ENCODE data around the gene PIM1. TPM values are rescaled to one million over a fixed set of nuclear protein-coding genes. Genes with fewer than 3 reads are reported as not detected.

Gene PIM1
- polyA plus RNA-seq, 3 donors, result 21.0 to 24.9 (median 22.9) TPM

GRCh38 chr6:37137201-37138090 lies 32.5 kb upstream of the PIM1 start:
- DNase-seq (ENCODE audit: low read depth in 3 of 3, low spot score in 2 of 3), result peak; percentile 80 to 90 (median 84)

- DNase-seq (ENCODE audit: low read depth in 3 of 3, low spot score in 2 of 3), result no peak
Measured at GRCh38 chr6:37138856-37139229, 31.1 kb upstream of the PIM1 start.

GRCh38 chr6:37139230-37139962 lies 30.6 kb upstream of the PIM1 start:
- DNase-seq (ENCODE audit: low read depth in 3 of 3, low spot score in 2 of 3), result no peak

- no peak for DNase-seq (ENCODE audit: low read depth in 3 of 3, low spot score in 2 of 3)
Measured at GRCh38 chr6:37140145-37140544, 29.8 kb upstream of the PIM1 start.

- DNase-seq (ENCODE audit: low read depth in 3 of 3, low spot score in 2 of 3), result no peak
Measured at GRCh38 chr6:37141281-37142049, 28.5 kb upstream of the PIM1 start.

GRCh38 chr6:37142050-37142614 lies 27.8 kb upstream of the PIM1 start:
- no peak for DNase-seq (ENCODE audit: low read depth in 3 of 3, low spot score in 2 of 3)

GRCh38 chr6:37143585-37143984 lies 26.4 kb upstream of the PIM1 start:
- DNase-seq (ENCODE audit: low read depth in 3 of 3, low spot score in 2 of 3), result no peak

- DNase-seq (ENCODE audit: low read depth in 3 of 3, low spot score in 2 of 3), result no peak
Measured at GRCh38 chr6:37145443-37145842, 24.5 kb upstream of the PIM1 start.

GRCh38 chr6:37146735-37147157 lies 23.2 kb upstream of the PIM1 start:
- no peak for DNase-seq (ENCODE audit: low read depth in 3 of 3, low spot score in 2 of 3)

GRCh38 chr6:37149745-37150144 lies 20.2 kb upstream of the PIM1 start:
- DNase-seq (ENCODE audit: low read depth in 3 of 3, low spot score in 2 of 3), result no peak

- no peak for DNase-seq (ENCODE audit: low read depth in 3 of 3, low spot score in 2 of 3)
Measured at GRCh38 chr6:37150314-37150713, 19.6 kb upstream of the PIM1 start.

GRCh38 chr6:37155394-37156312 lies 14.3 kb upstream of the PIM1 start:
- DNase-seq (ENCODE audit: low read depth in 3 of 3, low spot score in 2 of 3), result no peak

- no peak for DNase-seq (ENCODE audit: low read depth in 3 of 3, low spot score in 2 of 3)
Measured at GRCh38 chr6:37158508-37158907, 11.4 kb upstream of the PIM1 start.

GRCh38 chr6:37160922-37161778 lies 8.8 kb upstream of the PIM1 start:
- DNase-seq (ENCODE audit: low read depth in 3 of 3, low spot score in 2 of 3), result no peak

- DNase-seq (ENCODE audit: low read depth in 3 of 3, low spot score in 2 of 3), result no peak
Measured at GRCh38 chr6:37162740-37163139, 7.2 kb upstream of the PIM1 start.

GRCh38 chr6:37168163-37168758 lies 1.7 kb upstream of the PIM1 start:
- DNase-seq (ENCODE audit: low read depth in 3 of 3, low spot score in 2 of 3), result no peak

- DNase-seq (ENCODE audit: low read depth in 3 of 3, low spot score in 2 of 3), result no peak
Measured at GRCh38 chr6:37168811-37169495, 999 bp upstream of the PIM1 start.
